Right atrium auricular region (tissue), 2 donors: ENCODE results near the gene DCAF8L1. TPM values are rescaled to one million over a fixed set of nuclear protein-coding genes. Genes with fewer than 3 reads are reported as not detected.
"Not testable (repeated sequence)": the region's sequence is repeated elsewhere in the genome, so short reads cannot be mapped to it uniquely, and the experiment has no call there.

Source experiments
- DNase-seq: peaks from one replicate; pipeline ENCODE4 v3.0.0-alpha.2; 2019; ENCODE audit warnings: low spot score
- H3K27ac ChIP-seq, 2 donors: fragments of 200-600 bp; sonication (generic); 1 replicate in 1 of 2; 2 replicates in 1 of 2; pipeline ENCODE4 v1.5.1; 2016 to 2019
- H3K27me3 ChIP-seq, 2 donors: fragments of 200-600 bp; sonication (generic); one replicate each; pipeline versions ENCODE4 v1.5.1 to v1.6.0; 2017 to 2019
- H3K36me3 ChIP-seq: fragments of 200-600 bp; sonication (generic); one replicate; pipeline ENCODE4 v1.5.1; 2016
- H3K4me1 ChIP-seq, 2 donors: fragments of 200-600 bp; sonication (generic); one replicate each; pipeline versions ENCODE4 v1.5.1 to v1.6.0; 2017 to 2019
- H3K4me3 ChIP-seq, 2 donors: fragments of 200-600 bp; sonication (generic); 1 replicate in 1 of 2; 2 replicates in 1 of 2; pipeline ENCODE4 v1.5.1; 2017 to 2019; ENCODE audit warnings: mild to moderate bottlenecking in 1 of 2, moderate library complexity in 1 of 2
- H3K9me3 ChIP-seq, 2 donors: fragments of 200-600 bp; sonication (generic); one replicate each; pipeline ENCODE4 v1.5.1; 2019
- CTCF ChIP-seq, 2 donors: fragments of 200-600 bp; sonication (generic); IDR thresholded peaks; one replicate each; pipeline ENCODE4 v1.5.1; 2019; ENCODE audit warnings: antibody characterized with exemption in 2 of 2
- total RNA-seq, 2 donors: library from RNA; depleted of rRNA; stranded (reverse); fragments of >200 nt; gene quantifications; one replicate each; pipeline ENCODE4 v1.1.0, GENCODE V29; 2016

The DCAF8L1 gene
- total RNA-seq, 2 donors from 2014 or later = not detected

GRCh38 chrX:27997622-27998021 is 16.4 kb upstream of the DCAF8L1 start:
- H3K36me3 ChIP-seq = no peaks in the 10 kb centered on the region
- DNase-seq = no peak
- H3K27ac ChIP-seq = no peak overlapping the region
- no peak overlapping the region for H3K4me3 ChIP-seq
- H3K9me3 ChIP-seq = no peaks in the 10 kb centered on the region
- H3K4me1 ChIP-seq = no peaks in the 10 kb centered on the region
- TF ChIP-seq CTCF (IDR thresholded peaks at IDR 0.05) = no peak
- no peaks in the 10 kb centered on the region for H3K27me3 ChIP-seq

GRCh38 chrX:27996132-27996531 is 14.9 kb upstream of the DCAF8L1 start:
- Histone ChIP-seq H3K36me3 (no peaks in the 10 kb centered on the region), H3K9me3 (no peaks in the 10 kb centered on the region), H3K27ac (no peak overlapping the region), H3K27me3 (no peaks in the 10 kb centered on the region), H3K4me1 (no peaks in the 10 kb centered on the region), H3K4me3 (no peak overlapping the region)
- TF ChIP-seq CTCF (IDR thresholded peaks at IDR 0.05) = no peak
- no peak for DNase-seq

- no peak overlapping the region for H3K27ac ChIP-seq
These were observed 14.4 kb upstream of the DCAF8L1 start for GRCh38 chrX:27995611-27996010.

GRCh38 chrX:27987862-27988646 is 6.8 kb upstream of the DCAF8L1 start:
- no peak for TF ChIP-seq CTCF (IDR thresholded peaks at IDR 0.05)
- H3K36me3 ChIP-seq = no peaks in the 10 kb centered on the region
- no peaks in the 10 kb centered on the region for H3K4me1 ChIP-seq
- no peaks in the 10 kb centered on the region for H3K27me3 ChIP-seq
- DNase-seq = no peak
- H3K4me3 ChIP-seq = no peak overlapping the region
- no peak overlapping the region for H3K27ac ChIP-seq
- no peaks in the 10 kb centered on the region for H3K9me3 ChIP-seq

More at GRCh38 chrX:27995611-27996010, 14.4 kb upstream of the DCAF8L1 start:
- Histone ChIP-seq H3K27me3 (no peaks in the 10 kb centered on the region), H3K36me3 (no peaks in the 10 kb centered on the region), H3K9me3 (no peaks in the 10 kb centered on the region), H3K4me3 (no peak overlapping the region), H3K4me1 (no peaks in the 10 kb centered on the region)
- no peak for DNase-seq
- TF ChIP-seq CTCF (IDR thresholded peaks at IDR 0.05) = no peak

GRCh38 chrX:27976934-27977333 is 4.3 kb downstream of the DCAF8L1 start:
- not testable (repeated sequence) for DNase-seq, H3K27ac ChIP-seq, H3K9me3 ChIP-seq, H3K36me3 ChIP-seq, H3K4me1 ChIP-seq, H3K27me3 ChIP-seq, H3K4me3 ChIP-seq

GRCh38 chrX:27976284-27976683 is 5.0 kb downstream of the DCAF8L1 start:
- H3K9me3 ChIP-seq = no peaks in the 10 kb centered on the region
- TF ChIP-seq CTCF (IDR thresholded peaks at IDR 0.05) = no peak
- DNase-seq = no peak
- no peak overlapping the region for H3K27ac ChIP-seq
- H3K4me1 ChIP-seq = no peaks in the 10 kb centered on the region
- H3K4me3 ChIP-seq = no peak overlapping the region
- no peaks in the 10 kb centered on the region for H3K36me3 ChIP-seq
- H3K27me3 ChIP-seq = no peaks in the 10 kb centered on the region
